Measurements from ENCODE around the gene IQGAP3. TPM values are rescaled to one million over a fixed set of nuclear protein-coding genes. Genes with fewer than 3 reads are reported as not detected.

IQGAP3 gene
- total RNA-seq, 4 donors from 2014 or later, result 1.7 to 9.4 (median 2.9) TPM

GRCh38 chr1:156517748-156518147 lies 54.6 kb downstream of the IQGAP3 start:
- no peaks in the 10 kb centered on the region for H3K27me3 ChIP-seq
- no peaks in the 10 kb centered on the region for H3K9me3 ChIP-seq
- 59% methylated on average over 4 of the region's 4 CpGs; no CpG with 5 or more reads in 1 of the 2 donors for WGBS, 2 donors (ENCODE audit: low coverage in 1 of 2)
- H3K36me3 ChIP-seq, result no peaks in the 10 kb centered on the region
- TF ChIP-seq POLR2A (IDR thresholded peaks at IDR 0.05) (no peak), POLR2AphosphoS5 (IDR thresholded peaks at IDR 0.05) (peak in 1 of 3 donors; percentile 30), EP300 (IDR thresholded peaks at IDR 0.05; ENCODE audit: low read depth) (no peak)
- H3K4me1 ChIP-seq, result peaks cover 0 to 4% (median 1%) of the 10 kb centered on the region in 4 donors
- H3K27ac ChIP-seq, result peak overlapping the region in 3 of 4 donors; percentile 30 to 44 (median 42)
- intact Hi-C loops (cut with DNase I; ENCODE audit: low total_unique reads), result no loop called here
- no peak overlapping the region for H3K4me3 ChIP-seq
- peak; percentile 35 for DNase-seq
- in situ Hi-C loops (cut with MboI; ENCODE audit: low pct_ligation_motif_present in 1 of 4, low pct_unique_long_range_greater_than_20kb in 1 of 4, low sequenced_read_pairs in 3 of 4), result no loop called here

GRCh38 chr1:156516821-156517220 lies 55.5 kb downstream of the IQGAP3 start:
- intact Hi-C loops (cut with DNase I; ENCODE audit: low total_unique reads) (no loop called here), in situ Hi-C loops (cut with MboI; ENCODE audit: low pct_ligation_motif_present in 1 of 4, low pct_unique_long_range_greater_than_20kb in 1 of 4, low sequenced_read_pairs in 3 of 4) (no loop called here)
- Histone ChIP-seq H3K9me3 (no peaks in the 10 kb centered on the region), H3K36me3 (no peaks in the 10 kb centered on the region), H3K27ac (no peak overlapping the region), H3K4me3 (no peak overlapping the region), H3K4me1 (peaks cover 0 to 5% (median 2%) of the 10 kb centered on the region in 4 donors), H3K27me3 (no peaks in the 10 kb centered on the region)
- 90 to 96% methylated on average over 4 of the region's 4 CpGs for WGBS, 2 donors (ENCODE audit: low coverage in 1 of 2)
- peak; percentile 0 for DNase-seq
- TF ChIP-seq EP300 (IDR thresholded peaks at IDR 0.05; ENCODE audit: low read depth) (no peak), POLR2A (IDR thresholded peaks at IDR 0.05) (no peak), POLR2AphosphoS5 (IDR thresholded peaks at IDR 0.05) (no peak), CTCF (IDR thresholded peaks at IDR 0.05) (no peak)

DNA sequence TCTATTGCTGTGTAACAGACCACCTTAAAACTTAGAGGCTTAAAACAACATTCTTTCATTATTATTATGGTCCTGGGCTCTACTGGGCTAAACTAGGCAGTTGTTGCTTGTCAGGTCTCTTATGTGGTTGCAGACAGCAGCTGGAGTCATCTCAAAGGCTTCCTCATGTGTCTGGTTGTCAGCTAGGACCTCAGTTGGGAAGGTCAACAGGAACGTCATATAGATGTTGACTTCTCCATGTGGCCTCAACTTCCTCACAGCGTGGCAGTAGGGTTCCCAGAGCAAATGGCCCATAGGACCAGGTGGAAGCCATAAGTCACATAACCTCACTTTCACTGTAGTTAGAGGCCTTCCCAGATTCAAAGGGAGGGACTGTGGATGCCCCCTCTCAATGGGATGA lies 56.4 kb downstream of the IQGAP3 start:
- H3K4me1 ChIP-seq, result peaks cover 0 to 13% (median 2%) of the 10 kb centered on the region in 4 donors
- H3K27me3 ChIP-seq, result no peaks in the 10 kb centered on the region
- H3K4me3 ChIP-seq, result no peak overlapping the region
- H3K27ac ChIP-seq, result no peak overlapping the region
- H3K36me3 ChIP-seq, result no peaks in the 10 kb centered on the region
- in situ Hi-C loops (cut with MboI; ENCODE audit: low pct_ligation_motif_present in 1 of 4, low pct_unique_long_range_greater_than_20kb in 1 of 4, low sequenced_read_pairs in 3 of 4) (no loop called here), intact Hi-C loops (cut with DNase I; ENCODE audit: low total_unique reads) (no loop called here)
- no peaks in the 10 kb centered on the region for H3K9me3 ChIP-seq
- WGBS, 2 donors (ENCODE audit: low coverage in 1 of 2), result 43% methylated on average over 2 of the region's 2 CpGs; no CpG with 5 or more reads in 1 of the 2 donors
- peak; percentile 2 for DNase-seq
- TF ChIP-seq POLR2AphosphoS5 (IDR thresholded peaks at IDR 0.05) (no peak), POLR2A (IDR thresholded peaks at IDR 0.05) (no peak)

DNA sequence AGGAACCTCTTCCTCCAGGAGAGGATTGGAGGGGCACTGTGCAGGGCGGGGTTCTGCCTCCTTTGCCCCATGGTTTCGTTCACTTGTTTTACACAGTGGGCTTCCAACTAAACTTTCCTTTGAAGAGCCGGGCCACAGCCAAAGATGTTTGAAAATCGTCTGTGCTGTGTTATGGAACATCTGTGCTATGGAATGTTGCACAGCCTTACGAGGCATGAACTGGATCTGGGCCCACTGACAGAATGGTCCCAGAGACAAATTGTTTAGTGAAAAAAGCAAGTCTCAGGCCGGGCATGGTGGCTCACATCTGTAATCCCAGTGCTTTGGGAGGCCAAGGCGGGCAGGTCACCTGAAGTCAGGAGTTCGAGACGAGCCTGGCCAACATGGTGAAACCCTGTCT lies 59.2 kb downstream of the IQGAP3 start:
- peak; percentile 16 for DNase-seq
- 58 to 69% methylated on average over 8 to 9 of the region's 9 CpGs for WGBS, 2 donors (ENCODE audit: low coverage in 1 of 2)
- intact Hi-C loops (cut with DNase I; ENCODE audit: low total_unique reads), result no loop called here
- Histone ChIP-seq H3K9me3 (no peaks in the 10 kb centered on the region), H3K4me3 (no peak overlapping the region), H3K27ac (peak overlapping the region; percentile 4 to 45 (median 32)), H3K27me3 (no peaks in the 10 kb centered on the region), H3K36me3 (no peaks in the 10 kb centered on the region), H3K4me1 (peaks cover 20 to 38% (median 22%) of the 10 kb centered on the region in 4 donors)
- TF ChIP-seq EP300 (IDR thresholded peaks at IDR 0.05; ENCODE audit: low read depth), result no peak
- TF ChIP-seq CTCF (IDR thresholded peaks at IDR 0.05), result no peak
- TF ChIP-seq POLR2AphosphoS5 (IDR thresholded peaks at IDR 0.05), result no peak
- TF ChIP-seq POLR2A (IDR thresholded peaks at IDR 0.05), result no peak
- in situ Hi-C loops (cut with MboI; ENCODE audit: low pct_ligation_motif_present in 1 of 4, low pct_unique_long_range_greater_than_20kb in 1 of 4, low sequenced_read_pairs in 3 of 4), result no loop called here

DNA sequence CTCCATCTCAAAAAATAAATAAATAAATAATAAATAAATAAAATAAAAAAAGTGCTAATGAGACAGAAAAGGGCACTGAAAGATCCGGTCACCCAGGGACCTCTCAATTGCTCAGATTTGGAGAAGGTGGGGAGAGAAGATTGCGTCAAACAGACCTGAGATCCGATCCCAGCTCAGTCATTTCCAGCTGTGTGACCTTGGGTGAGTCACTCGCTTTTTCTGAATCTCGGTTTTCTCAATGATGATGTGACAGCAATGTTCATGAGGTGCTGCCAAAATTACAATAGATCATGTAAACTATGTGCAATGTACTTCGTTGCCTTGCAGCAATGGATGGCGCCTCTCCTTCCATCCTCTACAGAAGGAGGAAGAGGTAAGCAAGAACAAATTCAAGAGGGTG lies 60.7 kb downstream of the IQGAP3 start:
- Histone ChIP-seq H3K27me3 (no peaks in the 10 kb centered on the region), H3K27ac (peak overlapping the region; percentile 99 to 100 (median 100)), H3K36me3 (no peaks in the 10 kb centered on the region), H3K4me1 (peaks cover 22 to 43% (median 27%) of the 10 kb centered on the region in 4 donors), H3K9me3 (no peaks in the 10 kb centered on the region), H3K4me3 (no peak overlapping the region)
- DNase-seq, result peak; percentile 3
- TF ChIP-seq CTCF (IDR thresholded peaks at IDR 0.05), result no peak
- intact Hi-C loops (cut with DNase I; ENCODE audit: low total_unique reads) (no loop called here), in situ Hi-C loops (cut with MboI; ENCODE audit: low pct_ligation_motif_present in 1 of 4, low pct_unique_long_range_greater_than_20kb in 1 of 4, low sequenced_read_pairs in 3 of 4) (no loop called here)
- 75 to 77% methylated on average over 7 of the region's 7 CpGs for WGBS, 2 donors (ENCODE audit: low coverage in 1 of 2)

Measured in transverse colon (tissue), 4 donors.